GM18505 (cell line): ENCODE measurements around the gene ENTPD2.

Experiments used
- ATAC-seq: cut with Tn5 transposase; IDR thresholded peaks from one replicate; pipeline ENCODE4 v1.9.1; 2021; ENCODE audit not compliant: unreplicated experiment
- POLR2A ChIP-seq: IDR thresholded peaks from 4 replicates; pipeline ENCODE4 v1.6.1; 2011; ENCODE audit warnings: borderline replicate concordance; ENCODE audit not compliant: insufficient read depth, insufficient read length; ENCODE audit errors: extremely low read depth

The ENTPD2 gene

GRCh38 chr9:137075275-137075775, 21.5 kb upstream of the ENTPD2 start:
- ATAC-seq: no peak
- no peak for TF ChIP-seq POLR2A

- ATAC-seq: no peak
- TF ChIP-seq POLR2A: no peak
Observed at GRCh38 chr9:137074657-137075274, 20.9 kb upstream of the ENTPD2 start.

DNA sequence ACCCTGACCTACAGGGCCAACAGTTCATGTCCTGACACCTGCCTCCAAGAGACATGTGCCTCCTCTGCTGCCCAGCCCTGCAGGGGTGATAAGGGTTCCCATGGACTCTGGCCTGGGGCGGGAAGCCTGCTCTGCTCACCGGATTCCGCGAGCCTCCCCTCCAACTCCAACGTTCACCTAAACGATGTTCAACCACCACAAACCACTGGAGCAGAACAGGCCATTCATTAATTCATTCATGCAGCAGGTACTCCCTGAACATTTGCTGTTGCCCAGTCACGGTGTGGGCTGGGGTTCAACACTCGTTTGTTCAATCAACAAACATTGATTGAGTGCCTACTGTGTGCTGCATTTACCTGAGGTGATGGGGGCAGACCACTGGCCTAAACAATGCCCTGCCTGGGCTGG, 20.1 kb upstream of the ENTPD2 start:
- no peak for TF ChIP-seq POLR2A
- no peak for ATAC-seq

- no peak for TF ChIP-seq POLR2A
- ATAC-seq: no peak
Observed at GRCh38 chr9:137071282-137071681, 17.4 kb upstream of the ENTPD2 start.

DNA sequence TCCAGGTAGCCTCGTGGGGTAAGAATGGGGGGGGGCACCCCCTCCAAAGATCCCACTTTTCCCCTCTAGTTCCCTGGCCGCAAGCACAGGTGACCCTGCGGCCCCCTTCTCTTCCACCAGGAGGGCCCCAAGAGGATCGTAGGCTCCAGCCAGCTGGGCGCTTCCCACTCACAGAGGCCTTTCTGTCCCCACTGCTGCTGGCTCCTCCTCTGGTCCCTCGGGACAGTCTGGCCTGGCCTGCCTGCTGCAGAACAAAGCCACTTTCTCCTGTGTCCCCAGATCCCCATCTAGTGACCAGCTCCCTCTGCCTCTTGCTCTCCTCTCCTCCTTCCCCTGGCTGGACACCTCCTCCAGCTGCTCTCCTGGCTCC, 17.0 kb upstream of the ENTPD2 start:
- peak; percentile 8 for ATAC-seq
- TF ChIP-seq POLR2A: no peak

DNA sequence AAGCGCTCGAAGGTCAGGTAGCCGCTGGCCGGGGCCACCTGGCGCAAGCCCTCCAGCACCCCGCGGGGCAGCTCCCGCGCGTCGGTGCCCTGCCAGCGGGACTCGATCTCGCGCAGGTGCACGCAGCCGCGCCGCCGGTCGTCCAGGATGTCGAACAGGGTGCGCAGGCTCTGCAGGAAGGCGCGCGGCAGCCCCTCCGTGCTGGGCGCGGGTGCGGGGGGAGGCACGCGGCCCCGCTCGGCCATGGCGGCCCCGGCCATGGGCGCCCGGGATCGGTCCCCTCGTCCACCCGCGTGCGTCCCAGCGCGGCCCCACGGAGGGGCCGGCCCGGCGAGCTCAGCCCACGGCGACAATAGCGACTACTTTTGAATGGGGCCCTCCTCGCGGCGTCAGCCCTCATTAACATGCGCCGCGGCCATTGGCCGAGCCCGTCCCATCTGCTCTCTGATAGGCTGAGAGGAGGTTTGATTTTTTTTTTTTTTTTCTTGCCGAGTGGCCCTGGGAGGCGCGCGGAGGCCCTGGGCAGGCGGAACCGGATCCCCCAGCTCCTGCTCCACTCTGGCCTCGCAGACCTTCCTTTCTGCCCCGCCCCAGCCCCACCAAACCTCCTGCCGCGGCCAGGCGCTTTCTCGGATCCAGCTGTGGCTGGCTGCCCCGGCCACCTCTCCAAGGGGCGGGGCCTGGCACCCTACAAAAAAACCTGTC, 16.5 kb upstream of the ENTPD2 start, which contains the start of gene SAPCD2:
Gene SAPCD2 (minus strand): TSS at position 357 of the 705 bp plus-strand sequence. CDS start 97 bp downstream, at position 260.
- TF ChIP-seq POLR2A: peak; percentile 61
- ATAC-seq: peak; percentile 69

- TF ChIP-seq POLR2A: no peak
- ATAC-seq: peak; percentile 7
Observed at GRCh38 chr9:137069508-137070091, 15.7 kb upstream of the ENTPD2 start.

DNA sequence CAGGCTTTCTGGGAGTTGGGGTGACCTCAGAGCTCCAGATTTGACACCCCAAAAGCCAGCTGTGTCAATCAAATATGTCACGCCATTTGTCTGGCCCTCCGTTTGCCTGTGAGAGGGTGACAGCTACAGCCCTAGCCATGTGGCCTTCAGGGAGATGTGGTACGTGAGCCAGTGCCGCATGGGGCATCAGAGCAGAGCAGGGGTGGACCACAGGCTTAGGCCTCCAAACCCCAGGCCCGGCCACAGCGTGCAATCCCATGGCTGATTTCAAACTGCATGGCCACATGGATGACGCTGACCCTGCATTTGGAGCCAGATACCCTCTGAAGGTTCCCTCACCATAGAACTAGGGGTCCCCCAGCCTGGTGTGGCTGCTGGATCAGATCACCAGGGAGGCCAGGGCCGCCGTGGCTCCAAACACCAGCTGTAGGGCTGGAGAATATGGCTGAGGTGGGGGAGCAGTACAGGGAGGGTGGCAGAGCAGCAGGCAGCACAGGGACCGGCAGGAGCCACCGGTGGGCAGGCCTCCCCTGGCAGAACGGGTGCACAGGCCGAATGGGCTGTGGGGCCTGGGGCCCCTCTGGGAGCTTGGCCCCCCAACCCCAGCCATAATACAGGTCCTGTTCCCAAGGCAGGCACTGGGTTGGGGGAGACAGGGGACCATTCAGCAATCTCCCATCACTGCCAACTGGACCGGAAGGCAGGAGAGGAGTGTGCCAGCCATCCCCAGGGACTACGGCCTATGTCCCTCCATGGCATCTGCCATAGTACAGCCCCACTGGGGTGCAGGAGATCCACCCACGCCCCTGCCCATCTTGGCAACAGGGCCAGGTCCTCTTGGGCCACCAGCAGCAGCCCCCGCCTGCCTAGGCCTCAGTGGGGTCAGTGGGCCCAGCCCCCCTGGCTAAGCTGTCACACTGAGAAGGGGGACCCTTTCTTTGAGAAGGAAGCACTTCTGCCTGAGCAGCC, 15.0 kb upstream of the ENTPD2 start:
- ATAC-seq: no peak
- TF ChIP-seq POLR2A: no peak

- ATAC-seq: no peak
- no peak for TF ChIP-seq POLR2A
Observed at GRCh38 chr9:137067860-137068538, 14.1 kb upstream of the ENTPD2 start.

GRCh38 chr9:137066096-137066861, 12.4 kb upstream of the ENTPD2 start:
- no peak for TF ChIP-seq POLR2A
- no peak for ATAC-seq

DNA sequence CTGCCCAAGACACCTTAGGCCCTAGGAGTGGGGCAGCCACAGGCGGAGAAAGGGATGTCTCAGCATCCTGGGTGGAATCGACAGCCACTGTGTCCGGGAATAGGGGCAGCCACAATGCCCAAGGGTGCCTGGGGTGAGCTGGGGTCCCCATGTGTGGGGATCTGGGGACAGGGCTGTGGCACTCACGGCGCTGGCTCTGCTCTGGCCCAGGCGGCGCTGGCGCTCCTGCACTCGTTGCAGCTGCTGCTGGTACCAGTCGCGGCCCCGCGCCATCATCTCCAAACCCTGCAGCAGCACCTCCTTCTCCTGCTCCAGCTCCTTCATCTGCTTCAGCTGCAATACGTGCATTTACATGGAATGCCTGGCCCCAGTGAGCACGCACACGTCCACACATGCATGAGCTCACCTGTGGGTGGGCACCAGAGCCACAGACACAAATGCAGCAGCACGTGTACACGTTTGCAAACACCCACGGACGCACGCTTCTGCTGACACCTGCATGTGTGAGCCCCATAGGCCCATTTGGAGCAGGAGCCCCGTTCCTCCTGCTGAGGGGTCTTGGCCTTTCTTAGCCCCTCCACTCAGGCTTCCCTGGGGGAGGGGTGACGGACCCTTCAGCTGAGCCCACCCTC, 11.6 kb upstream of the ENTPD2 start:
- ATAC-seq: no peak
- no peak for TF ChIP-seq POLR2A
